GM19455 (cell line): ENCODE results near the gene RDH16.
"Not testable (repeated sequence)": the region's sequence is repeated elsewhere in the genome, so short reads cannot be mapped to it uniquely, and the experiment has no call there.

Experiments used
- ATAC-seq: cut with Tn5 transposase; IDR thresholded peaks from one replicate; pipeline ENCODE4 v1.9.1; 2021; ENCODE audit not compliant: unreplicated experiment

Gene RDH16

GRCh38 chr12:56989861-56990610 is 32.6 kb upstream of the RDH16 start:
- no peak for ATAC-seq

GRCh38 chr12:56988207-56988739 is 30.9 kb upstream of the RDH16 start:
- ATAC-seq = no peak

- ATAC-seq = no peak
Observed at GRCh38 chr12:56987551-56988053, 30.2 kb upstream of the RDH16 start.

GRCh38 chr12:56987011-56987410 is 29.6 kb upstream of the RDH16 start:
- ATAC-seq = no peak

- not testable (repeated sequence) for ATAC-seq
Observed at GRCh38 chr12:56985714-56986113, 28.3 kb upstream of the RDH16 start.

- ATAC-seq = no peak
Observed at GRCh38 chr12:56983386-56983785, 26.0 kb upstream of the RDH16 start.

GRCh38 chr12:56982578-56983236 is 25.3 kb upstream of the RDH16 start:
- not testable (repeated sequence) for ATAC-seq

GRCh38 chr12:56980941-56981530 is 23.6 kb upstream of the RDH16 start:
- ATAC-seq = no peak

- no peak for ATAC-seq
Observed at GRCh38 chr12:56980268-56980667, 22.9 kb upstream of the RDH16 start.

GRCh38 chr12:56979628-56980027 is 22.2 kb upstream of the RDH16 start:
- no peak for ATAC-seq

GRCh38 chr12:56978397-56979138 is 21.2 kb upstream of the RDH16 start:
- ATAC-seq = no peak

- not testable (repeated sequence) for ATAC-seq
Observed at GRCh38 chr12:56977361-56977760, 20.0 kb upstream of the RDH16 start.

GRCh38 chr12:56974224-56974623 is 16.8 kb upstream of the RDH16 start:
- not testable (repeated sequence) for ATAC-seq

GRCh38 chr12:56968910-56969309 is 11.5 kb upstream of the RDH16 start:
- ATAC-seq = not testable (repeated sequence)

GRCh38 chr12:56965997-56966642 is 8.7 kb upstream of the RDH16 start:
- ATAC-seq = not testable (repeated sequence)

- not testable (repeated sequence) for ATAC-seq
Observed at GRCh38 chr12:56965124-56965523, 7.7 kb upstream of the RDH16 start.

GRCh38 chr12:56963557-56963956 is 6.1 kb upstream of the RDH16 start:
- ATAC-seq = not testable (repeated sequence)

GRCh38 chr12:56962247-56962646 is 4.8 kb upstream of the RDH16 start:
- ATAC-seq = not testable (repeated sequence)

GRCh38 chr12:56958422-56958821 is 1.0 kb upstream of the RDH16 start:
- ATAC-seq = no peak

GRCh38 chr12:56955631-56956256 is 1.7 kb downstream of the RDH16 start:
- ATAC-seq = no peak
